NCI-H1694 (cell line): ENCODE results near the gene RYR3.

Experiments used
- DNase-seq: peaks from one replicate; lab custom pipeline; 2025; lab: John Stamatoyannopoulos, UW

The RYR3 gene

DNA sequence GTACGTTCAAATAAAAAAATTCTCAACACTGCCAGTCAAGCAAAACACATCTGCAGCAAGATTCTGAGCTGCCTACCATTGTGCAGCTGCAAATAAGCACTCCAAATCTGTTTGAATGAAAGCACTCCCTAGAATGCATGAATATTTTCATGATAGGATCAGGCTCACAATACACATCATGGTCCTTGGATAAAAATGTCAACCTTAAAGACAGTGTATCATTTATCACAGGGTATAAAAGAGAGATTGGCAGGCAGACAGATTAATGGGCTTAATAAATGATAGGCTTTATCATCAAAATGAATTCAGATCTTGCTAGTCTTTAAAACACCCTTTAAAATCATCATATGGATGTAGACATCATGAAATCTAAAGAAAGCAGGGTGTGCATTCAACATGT is 9.2 kb downstream of the RYR3 start:
- no peak for DNase-seq

- DNase-seq = no peak
Observed at GRCh38 chr15:33322091-33322490, 11.3 kb downstream of the RYR3 start.

GRCh38 chr15:33324609-33325008 is 13.8 kb downstream of the RYR3 start:
- DNase-seq = no peak

DNA sequence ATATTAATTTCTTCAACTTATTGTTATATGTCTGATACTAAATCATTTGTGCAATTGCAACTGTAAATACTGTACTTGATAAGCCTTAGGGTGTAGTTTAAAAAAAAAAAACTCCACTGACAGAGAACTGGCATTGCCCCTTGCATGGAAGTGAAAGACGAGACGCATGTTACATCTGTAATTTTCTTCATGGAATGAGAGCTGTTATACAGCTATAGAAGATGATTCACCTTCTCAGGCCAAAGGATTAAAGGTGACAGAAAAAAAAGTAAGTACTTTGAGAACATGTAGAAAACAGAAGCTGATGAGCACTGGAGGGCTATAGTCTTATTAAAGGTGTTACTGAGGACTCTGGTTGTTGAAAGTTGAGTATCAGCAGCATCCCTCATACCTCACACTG is 16.1 kb downstream of the RYR3 start:
- no peak for DNase-seq

DNA sequence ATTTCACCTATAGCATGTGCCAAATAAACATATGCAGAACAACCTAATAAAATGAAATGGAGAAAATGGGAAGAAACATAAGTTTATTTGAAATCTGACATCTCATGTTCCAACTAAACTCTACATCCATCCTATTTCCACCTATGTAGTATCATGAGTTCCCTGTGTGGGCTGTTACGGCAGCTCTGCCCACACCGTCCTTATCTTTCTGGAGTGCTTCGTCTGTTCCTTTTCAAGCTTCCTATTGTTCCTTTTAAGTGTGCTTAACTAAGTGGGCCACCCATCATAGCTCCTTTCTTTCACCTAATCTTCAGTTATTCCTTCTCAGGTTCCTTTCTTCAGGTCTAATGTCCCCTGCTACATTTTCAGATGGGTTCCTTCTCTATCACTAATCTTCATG is 17.3 kb downstream of the RYR3 start:
- DNase-seq = no peak

GRCh38 chr15:33329457-33329856 is 18.7 kb downstream of the RYR3 start:
- DNase-seq = no peak

DNA sequence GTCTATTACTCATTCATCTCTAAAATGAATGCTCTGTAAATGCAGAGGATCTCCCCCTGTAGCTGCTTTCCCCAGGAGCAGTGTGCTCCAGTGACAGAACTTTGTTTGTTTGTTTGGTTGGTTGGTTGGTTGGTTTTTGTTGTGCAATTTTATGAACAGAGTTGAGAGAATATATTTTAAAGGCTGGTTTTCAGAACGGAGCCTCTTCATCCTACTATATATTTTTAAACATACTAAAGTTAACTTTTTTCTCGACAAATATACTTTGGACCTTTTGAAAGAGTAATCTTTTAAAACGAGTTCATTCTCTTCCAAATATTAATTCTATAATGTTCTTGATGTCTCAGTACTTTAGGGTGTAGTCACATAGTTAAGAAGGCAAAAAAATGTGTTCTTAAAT is 20.2 kb downstream of the RYR3 start:
- no peak for DNase-seq

DNA sequence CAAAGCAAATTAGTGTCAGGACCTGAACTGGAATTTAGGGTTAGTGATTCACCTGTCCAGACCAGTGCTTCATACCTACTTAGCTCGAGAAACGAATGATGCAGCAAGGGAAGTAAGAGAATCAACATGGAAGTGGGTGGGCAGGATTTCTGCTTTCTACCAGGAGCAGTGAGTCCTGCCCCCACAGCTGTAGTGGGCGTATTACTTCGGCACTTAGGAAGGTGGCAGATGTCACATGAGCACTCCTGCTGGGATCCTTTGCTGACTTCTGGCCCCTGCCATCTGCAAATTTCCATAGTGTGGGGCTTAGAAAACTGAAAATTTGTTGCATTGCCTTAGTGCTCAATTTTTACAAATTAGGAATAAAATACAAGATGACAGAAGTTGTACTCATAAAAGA is 31.2 kb downstream of the RYR3 start:
- no peak for DNase-seq

DNA sequence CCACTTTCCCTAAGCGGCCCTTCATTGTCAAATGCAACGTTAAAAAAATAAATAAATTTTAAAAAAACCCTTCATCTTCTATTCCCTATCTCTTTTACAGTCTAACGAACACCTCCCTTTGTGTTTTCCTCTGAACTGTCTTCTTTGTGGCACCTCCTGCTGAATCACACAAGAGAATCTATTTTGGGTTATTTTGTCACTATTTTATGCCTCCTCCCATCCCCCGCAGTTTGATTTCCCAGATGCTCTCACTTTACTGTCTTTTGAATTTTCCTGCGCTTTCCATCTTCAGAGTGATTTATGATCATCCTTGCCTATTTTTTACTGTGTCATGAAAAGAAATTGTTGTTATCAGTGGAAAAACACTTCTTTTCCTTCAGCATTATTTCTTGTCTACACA is 32.5 kb downstream of the RYR3 start:
- no peak for DNase-seq

GRCh38 chr15:33344111-33344510 is 33.3 kb downstream of the RYR3 start:
- DNase-seq = no peak

DNA sequence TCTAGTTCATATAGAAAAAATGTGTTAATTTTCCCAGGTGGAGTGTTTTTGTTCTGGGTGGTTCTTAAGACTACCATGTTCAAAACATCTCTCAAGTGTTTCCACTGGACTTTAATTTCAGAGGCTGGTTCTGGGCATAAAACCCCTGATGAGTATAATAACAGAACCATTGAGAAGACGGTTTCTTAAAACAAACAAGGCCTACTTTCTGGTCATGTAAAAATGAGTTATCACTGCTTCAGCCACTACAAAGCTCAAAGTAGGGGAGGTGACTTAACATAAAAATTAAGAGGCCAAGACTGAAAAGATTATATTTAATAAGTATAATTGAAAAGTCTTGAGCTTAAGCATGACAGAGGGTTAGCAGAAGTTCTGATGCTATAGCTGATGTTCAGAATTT is 33.8 kb downstream of the RYR3 start:
- no peak for DNase-seq

GRCh38 chr15:33354411-33354810 is 43.6 kb downstream of the RYR3 start:
- no peak for DNase-seq

DNA sequence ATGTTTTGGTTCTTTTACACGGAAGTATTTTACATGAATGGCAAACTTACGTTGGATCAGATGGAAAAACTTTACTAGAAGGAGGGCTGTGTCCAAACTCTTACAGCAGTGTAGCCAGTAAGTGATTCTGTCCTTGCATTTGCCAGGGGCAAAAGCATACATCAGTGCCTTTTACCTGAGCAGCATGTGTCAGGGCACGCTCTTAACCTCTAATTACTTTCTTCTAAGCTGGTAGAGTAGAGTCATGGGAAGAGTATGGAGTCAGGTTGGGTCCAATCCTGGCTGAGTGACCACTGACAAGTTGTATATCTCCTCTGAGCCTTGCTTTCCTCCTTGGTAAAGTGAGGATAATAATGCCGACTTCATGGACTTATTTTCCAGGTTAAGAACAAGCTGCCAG is 47.1 kb downstream of the RYR3 start:
- DNase-seq = no peak

- no peak for DNase-seq
Observed at GRCh38 chr15:33358306-33358705, 47.5 kb downstream of the RYR3 start.

GRCh38 chr15:33360886-33361285 is 50.1 kb downstream of the RYR3 start:
- no peak for DNase-seq

DNA sequence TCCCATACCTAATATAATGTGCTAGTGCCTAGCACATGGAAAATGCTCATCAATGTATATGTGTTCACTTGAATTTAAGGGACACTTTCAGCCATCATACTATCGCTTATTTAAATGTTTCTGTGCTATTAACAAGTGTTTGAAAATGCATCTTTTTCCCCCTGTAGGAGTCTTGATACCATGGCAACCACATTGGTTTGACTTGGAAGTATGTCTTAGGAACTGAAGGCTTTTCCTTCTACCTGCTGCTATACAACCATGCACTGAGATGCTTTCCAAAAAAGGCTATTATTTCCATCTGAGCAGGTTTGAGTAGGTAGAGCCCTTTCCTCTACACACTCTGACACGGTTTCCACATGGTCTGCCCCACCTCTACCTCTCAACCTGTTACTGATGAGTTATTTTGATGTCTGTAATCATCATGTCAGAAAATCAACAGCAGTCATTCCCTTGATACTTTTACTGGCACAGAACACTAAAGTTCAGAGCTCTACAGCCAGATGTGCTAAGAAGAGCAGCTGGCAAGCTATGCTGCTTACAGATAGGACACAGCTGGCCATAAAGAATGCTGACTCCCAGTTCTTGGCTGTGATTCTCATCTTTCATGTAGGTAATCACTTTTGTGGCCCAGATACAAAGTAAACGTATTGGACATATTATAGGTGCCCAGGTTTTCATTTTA is 59.3 kb downstream of the RYR3 start:
- DNase-seq = no peak

GRCh38 chr15:33370623-33371020 is 59.9 kb downstream of the RYR3 start:
- no peak for DNase-seq

GRCh38 chr15:33371159-33371558 is 60.4 kb downstream of the RYR3 start:
- DNase-seq = no peak

DNA sequence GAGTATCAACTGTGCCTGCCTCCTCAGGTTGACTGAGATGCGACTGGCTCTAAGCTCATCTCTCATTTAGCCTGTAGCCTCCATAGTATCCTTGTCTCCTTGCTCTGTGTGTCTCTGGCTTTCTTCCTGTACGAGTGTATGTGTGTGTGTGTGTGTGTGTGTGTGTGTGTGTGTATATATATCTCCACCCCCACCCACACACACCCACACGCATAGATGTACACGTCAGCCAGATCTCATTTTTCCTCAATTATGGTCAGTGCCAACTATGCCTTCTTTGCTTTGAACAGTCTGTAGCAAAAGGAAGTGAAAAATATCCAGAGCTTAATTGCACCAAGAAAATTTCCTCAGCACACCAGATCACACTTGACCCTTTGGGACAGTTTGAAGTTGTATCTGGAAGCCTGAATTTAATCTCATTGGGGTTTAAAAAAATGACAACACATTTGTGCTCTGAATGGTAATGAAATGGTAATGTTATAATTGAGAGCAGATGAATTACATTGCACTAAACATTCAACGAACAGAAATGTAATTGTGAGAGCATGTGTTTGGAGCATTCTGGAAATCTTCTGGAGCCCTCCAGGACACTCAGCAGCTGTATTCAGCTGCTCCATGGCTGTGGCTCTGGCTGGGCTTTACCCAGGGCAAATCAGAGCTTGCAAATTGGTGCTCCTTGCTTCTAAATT is 63.6 kb downstream of the RYR3 start:
- no peak for DNase-seq

DNA sequence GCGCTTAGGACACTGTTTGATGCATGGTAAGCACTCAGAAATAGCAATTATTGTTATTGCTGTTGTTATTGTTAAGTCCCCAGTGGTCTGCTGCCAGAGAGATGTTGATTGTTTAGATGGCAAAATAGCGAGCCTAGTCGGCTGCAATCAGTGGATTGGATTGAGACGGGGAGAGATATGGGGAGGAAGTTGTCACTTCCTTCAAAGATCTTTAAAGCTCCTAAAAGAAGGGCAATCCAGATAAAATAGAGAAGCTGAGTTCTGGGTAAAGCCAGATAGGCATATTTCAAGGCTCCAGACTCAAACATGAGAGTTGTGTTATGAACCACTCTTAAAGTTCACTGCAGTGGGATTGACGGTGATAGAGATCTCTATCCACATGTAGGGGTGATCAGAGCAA is 64.5 kb downstream of the RYR3 start:
- DNase-seq = no peak

GRCh38 chr15:33377204-33377603 is 66.4 kb downstream of the RYR3 start:
- DNase-seq = no peak

DNA sequence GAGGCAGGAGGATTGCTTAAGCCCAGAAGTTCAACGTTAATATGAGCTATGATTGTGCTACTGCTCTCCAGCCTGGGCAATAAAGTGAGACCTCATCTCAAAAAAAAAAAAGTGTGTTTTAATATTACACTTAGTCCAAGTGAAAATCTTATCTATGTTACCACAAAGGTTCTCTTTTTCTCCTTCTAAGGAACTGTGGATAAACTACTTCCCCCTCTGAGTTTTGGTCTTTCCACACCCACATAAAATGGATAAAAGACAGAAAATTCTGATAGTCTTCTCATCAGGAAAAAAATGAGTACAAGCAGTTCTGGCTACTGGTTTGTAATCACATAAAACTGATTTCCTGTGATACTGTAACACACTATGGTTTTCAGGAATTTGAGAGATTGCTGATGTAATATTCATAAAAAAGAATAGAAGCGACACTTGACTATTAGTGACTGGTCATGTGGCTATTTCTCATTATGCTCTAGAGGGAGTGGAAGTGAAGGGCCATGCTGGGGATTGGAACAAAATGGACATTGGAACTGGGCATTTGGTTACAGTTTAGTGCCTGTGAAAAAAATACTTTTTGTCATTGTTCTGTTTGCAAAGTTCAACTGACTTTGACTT is 68.2 kb downstream of the RYR3 start:
- DNase-seq = no peak

GRCh38 chr15:33380406-33380805 is 69.6 kb downstream of the RYR3 start:
- no peak for DNase-seq

DNA sequence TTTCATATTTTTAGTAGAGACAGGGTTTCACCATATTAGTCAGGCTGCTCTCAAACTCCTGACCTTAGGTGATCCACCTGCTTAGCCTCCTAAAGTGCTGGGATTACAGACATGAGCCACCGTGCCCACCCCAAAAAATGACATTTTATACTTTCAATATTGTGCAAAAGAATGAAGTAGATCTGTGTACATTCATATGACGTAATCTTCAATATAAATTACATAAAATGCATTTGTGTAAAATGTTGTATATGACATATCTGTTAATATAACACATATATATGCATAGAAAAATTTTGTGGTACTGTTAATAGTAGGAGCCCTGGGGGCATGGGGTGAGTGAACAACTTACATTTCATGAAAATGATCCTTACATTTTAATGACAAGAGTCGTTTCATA is 71.7 kb downstream of the RYR3 start:
- DNase-seq = no peak
